ENCODE results near the gene PUDP.

PUDP gene

DNA sequence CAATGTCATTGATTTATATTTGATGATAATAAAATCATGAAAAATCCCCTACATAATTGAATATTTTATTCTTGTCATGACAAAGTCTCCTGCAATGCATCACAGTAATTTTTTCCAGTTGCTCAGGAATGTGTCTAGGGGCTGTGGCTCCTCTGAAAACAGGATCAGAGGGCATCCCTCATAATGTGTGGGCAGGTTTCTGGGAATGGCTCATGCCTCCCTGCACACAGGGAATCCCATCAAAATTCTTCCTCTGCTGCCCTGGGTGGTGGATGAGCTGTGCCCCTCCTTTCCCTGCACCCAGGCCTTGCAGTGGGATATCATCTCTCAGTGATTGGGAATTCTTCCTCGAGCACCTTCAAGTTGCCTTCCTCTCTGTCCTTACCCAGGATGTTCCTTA, 20.4 kb upstream of the PUDP start:
- Histone ChIP-seq H3K27me3 (replicated peaks; ENCODE audit: control insufficient read depth, insufficient read depth, low read length) (no peaks in the 10 kb centered on the region), H3K36me3 (ENCODE audit: control insufficient read depth, insufficient read depth, low read length) (no peaks in the 10 kb centered on the region), H3K4me3 (replicated peaks; ENCODE audit: low read depth, low read length) (no peak overlapping the region)
- DNase-seq (ENCODE audit: extremely low read depth, insufficient read length), result no peak
- TF ChIP-seq, protein P1, sequence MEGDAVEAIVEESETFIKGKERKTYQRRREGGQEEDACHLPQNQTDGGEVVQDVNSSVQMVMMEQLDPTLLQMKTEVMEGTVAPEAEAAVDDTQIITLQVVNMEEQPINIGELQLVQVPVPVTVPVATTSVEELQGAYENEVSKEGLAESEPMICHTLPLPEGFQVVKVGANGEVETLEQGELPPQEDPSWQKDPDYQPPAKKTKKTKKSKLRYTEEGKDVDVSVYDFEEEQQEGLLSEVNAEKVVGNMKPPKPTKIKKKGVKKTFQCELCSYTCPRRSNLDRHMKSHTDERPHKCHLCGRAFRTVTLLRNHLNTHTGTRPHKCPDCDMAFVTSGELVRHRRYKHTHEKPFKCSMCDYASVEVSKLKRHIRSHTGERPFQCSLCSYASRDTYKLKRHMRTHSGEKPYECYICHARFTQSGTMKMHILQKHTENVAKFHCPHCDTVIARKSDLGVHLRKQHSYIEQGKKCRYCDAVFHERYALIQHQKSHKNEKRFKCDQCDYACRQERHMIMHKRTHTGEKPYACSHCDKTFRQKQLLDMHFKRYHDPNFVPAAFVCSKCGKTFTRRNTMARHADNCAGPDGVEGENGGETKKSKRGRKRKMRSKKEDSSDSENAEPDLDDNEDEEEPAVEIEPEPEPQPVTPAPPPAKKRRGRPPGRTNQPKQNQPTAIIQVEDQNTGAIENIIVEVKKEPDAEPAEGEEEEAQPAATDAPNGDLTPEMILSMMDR (IDR thresholded peaks at IDR 0.05; ENCODE audit: insufficient read depth, low read length, poor library complexity, severe bottlenecking), result no peak

DNA sequence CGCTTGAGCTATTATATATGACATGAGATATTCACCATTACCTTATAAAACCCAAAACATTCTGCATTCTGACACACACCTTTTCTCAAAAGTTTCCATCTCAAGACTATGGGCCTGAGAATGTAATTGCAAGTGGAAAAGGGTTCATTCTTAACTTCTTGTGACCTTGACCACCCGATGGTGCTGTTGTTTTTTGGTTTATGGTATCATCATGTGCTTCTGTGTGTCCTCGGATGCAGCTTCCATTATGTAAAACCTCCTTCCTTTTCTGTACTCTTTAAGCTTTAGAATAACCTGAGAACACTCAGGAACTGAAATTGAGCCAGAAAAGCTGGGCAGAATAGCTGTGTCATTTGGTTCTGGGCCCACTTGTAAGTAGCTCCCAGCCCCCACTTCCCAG, 16.2 kb upstream of the PUDP start:
- TF ChIP-seq, protein P1 (IDR thresholded peaks at IDR 0.05; ENCODE audit: insufficient read depth, low read length, poor library complexity, severe bottlenecking), result no peak
- H3K4me3 ChIP-seq (replicated peaks; ENCODE audit: low read depth, low read length), result no peak overlapping the region
- DNase-seq (ENCODE audit: extremely low read depth, insufficient read length), result no peak
- H3K27me3 ChIP-seq (replicated peaks; ENCODE audit: control insufficient read depth, insufficient read depth, low read length), result no peaks in the 10 kb centered on the region
- H3K36me3 ChIP-seq (ENCODE audit: control insufficient read depth, insufficient read depth, low read length), result no peaks in the 10 kb centered on the region

DNA sequence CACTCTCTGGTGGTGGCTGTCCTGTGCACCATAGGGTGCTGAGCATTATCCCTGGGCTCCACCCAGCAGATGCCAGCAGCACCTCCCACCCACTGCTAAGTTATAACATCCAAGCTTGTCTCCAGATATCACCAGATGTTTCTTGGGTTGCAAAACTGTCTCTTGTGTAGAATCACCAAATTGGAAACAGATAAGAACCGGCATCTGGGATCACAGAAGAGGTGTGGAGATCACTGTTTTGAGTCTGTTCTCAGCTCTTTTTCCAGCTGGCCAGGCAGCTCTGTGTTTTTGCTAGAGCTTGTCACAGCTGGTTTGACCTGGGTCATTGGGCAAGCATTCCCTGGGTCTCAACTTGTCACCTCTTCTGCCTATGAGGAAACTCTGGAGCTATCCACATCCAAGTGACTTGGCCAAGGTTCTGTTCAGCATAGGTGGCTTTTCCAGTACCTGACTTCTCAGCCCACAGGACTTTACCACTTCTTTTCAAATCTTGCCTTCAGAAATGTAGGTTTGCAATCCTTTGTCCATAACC, 15.3 kb upstream of the PUDP start:
- no peak overlapping the region for H3K4me3 ChIP-seq (replicated peaks; ENCODE audit: low read depth, low read length)
- no peak for DNase-seq (ENCODE audit: extremely low read depth, insufficient read length)
- no peaks in the 10 kb centered on the region for H3K27me3 ChIP-seq (replicated peaks; ENCODE audit: control insufficient read depth, insufficient read depth, low read length)
- TF ChIP-seq, protein P1 (IDR thresholded peaks at IDR 0.05; ENCODE audit: insufficient read depth, low read length, poor library complexity, severe bottlenecking), result no peak
- H3K36me3 ChIP-seq (ENCODE audit: control insufficient read depth, insufficient read depth, low read length), result no peaks in the 10 kb centered on the region

DNA sequence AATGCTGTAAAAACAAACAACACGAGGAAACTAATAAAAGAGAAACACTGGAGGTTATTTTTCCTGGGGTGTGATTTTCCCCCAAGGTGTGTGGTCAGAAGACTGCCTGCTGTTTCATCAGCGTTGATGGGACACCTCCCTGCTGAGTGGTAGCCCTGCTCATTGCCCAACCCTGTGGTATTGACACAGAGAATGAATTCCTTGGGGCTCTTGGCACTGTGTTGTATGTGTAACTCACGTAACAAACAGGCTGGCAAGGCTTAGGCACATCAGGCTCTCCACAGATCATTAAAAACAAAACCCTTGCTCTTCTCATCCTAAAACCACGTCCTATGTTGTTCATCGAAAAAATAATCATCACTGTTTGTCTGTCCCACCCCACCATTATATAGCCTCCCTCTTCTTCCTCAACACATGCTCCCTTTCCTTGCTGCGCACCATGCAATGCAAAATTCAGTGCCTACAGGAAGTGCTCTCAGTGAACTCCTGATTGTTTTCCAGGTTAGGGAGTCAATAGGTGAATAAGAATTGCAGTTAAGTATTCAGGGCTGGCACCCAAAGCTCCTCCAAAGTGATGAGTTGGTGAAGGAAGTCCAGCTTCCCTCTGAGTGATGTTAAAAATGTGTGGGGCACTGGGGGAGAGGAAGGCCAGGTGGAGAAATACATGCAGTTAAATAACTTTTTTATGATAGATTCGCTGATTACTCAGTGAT, 11.4 kb upstream of the PUDP start:
- Histone ChIP-seq H3K27me3 (replicated peaks; ENCODE audit: control insufficient read depth, insufficient read depth, low read length) (no peaks in the 10 kb centered on the region), H3K4me3 (replicated peaks; ENCODE audit: low read depth, low read length) (no peak overlapping the region), H3K36me3 (ENCODE audit: control insufficient read depth, insufficient read depth, low read length) (no peaks in the 10 kb centered on the region)
- DNase-seq (ENCODE audit: extremely low read depth, insufficient read length), result no peak
- TF ChIP-seq, protein P1 (IDR thresholded peaks at IDR 0.05; ENCODE audit: insufficient read depth, low read length, poor library complexity, severe bottlenecking), result no peak

DNA sequence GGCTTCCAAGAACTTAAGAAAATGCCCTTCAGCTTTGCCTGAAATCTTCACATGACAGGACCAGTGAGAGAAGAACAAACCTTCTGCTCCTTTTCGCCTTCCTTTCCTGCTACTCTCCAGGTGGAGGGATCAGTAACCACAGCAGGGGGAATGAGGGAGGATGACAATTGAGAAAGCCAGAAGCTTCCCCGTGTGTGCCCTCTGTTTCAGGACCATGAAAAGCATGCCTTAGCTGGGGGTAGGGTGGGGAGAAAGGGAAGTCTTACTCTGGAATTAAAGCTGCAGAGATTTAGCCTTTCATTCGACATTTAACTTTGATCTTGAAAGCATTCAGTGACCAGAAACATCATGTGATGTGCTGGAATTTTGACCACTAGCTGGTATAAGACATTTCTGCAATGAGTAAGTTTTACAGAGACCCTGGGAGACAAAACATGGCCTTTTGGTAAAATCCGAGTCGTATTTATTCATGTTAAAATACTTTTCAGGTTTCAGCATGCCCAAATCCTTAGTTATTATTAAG, 10.6 kb upstream of the PUDP start:
- no peak for DNase-seq (ENCODE audit: extremely low read depth, insufficient read length)
- TF ChIP-seq, protein P1 (IDR thresholded peaks at IDR 0.05; ENCODE audit: insufficient read depth, low read length, poor library complexity, severe bottlenecking), result no peak
- H3K36me3 ChIP-seq (ENCODE audit: control insufficient read depth, insufficient read depth, low read length), result no peaks in the 10 kb centered on the region
- no peak overlapping the region for H3K4me3 ChIP-seq (replicated peaks; ENCODE audit: low read depth, low read length)
- no peaks in the 10 kb centered on the region for H3K27me3 ChIP-seq (replicated peaks; ENCODE audit: control insufficient read depth, insufficient read depth, low read length)

All from GM06990 (cell line).